Esophagus (tissue), 2 donors: ENCODE results near the gene CATSPERD. TPM values are rescaled to one million over a fixed set of nuclear protein-coding genes. Genes with fewer than 3 reads are reported as not detected.
"Not testable (repeated sequence)": the region's sequence is repeated elsewhere in the genome, so short reads cannot be mapped to it uniquely, and the experiment has no call there.

Source experiments
- H3K27ac ChIP-seq, 2 donors: one replicate each; pipeline ENCODE4 v1.5.1; 2013; ENCODE audit warnings: low read depth in 2 of 2, mild to moderate bottlenecking in 2 of 2, inconsistent platforms in 1 of 2, low read length in 1 of 2, moderate library complexity in 1 of 2
- H3K27me3 ChIP-seq, 2 donors: one replicate each; pipeline ENCODE4 v1.6.1; 2013; ENCODE audit warnings: low read length in 2 of 2, control low read depth in 1 of 2, mild to moderate bottlenecking in 1 of 2; ENCODE audit not compliant: insufficient read depth in 2 of 2, control insufficient read depth in 1 of 2
- H3K36me3 ChIP-seq, 2 donors: one replicate each; pipeline ENCODE4 v1.6.1; 2013; ENCODE audit warnings: low read length in 1 of 2; ENCODE audit not compliant: control insufficient read depth in 2 of 2, insufficient read depth in 2 of 2
- H3K4me1 ChIP-seq, 2 donors: one replicate each; pipeline ENCODE4 v1.6.1; 2013; ENCODE audit warnings: low read length in 1 of 2; ENCODE audit not compliant: control insufficient read depth in 2 of 2, insufficient read depth in 2 of 2
- H3K4me3 ChIP-seq, 2 donors: one replicate each; pipeline ENCODE4 v1.5.1; 2013; ENCODE audit warnings: low read length in 2 of 2, mild to moderate bottlenecking in 2 of 2, low read depth in 1 of 2, moderate library complexity in 1 of 2
- H3K9me3 ChIP-seq, 2 donors: one replicate each; pipeline ENCODE4 v1.6.1; 2013; ENCODE audit warnings: mild to moderate bottlenecking in 2 of 2, low read depth in 1 of 2, low read length in 1 of 2, moderate library complexity in 1 of 2; ENCODE audit not compliant: control insufficient read depth in 2 of 2, insufficient read depth in 1 of 2
- WGBS, 2 donors: extraction: QIAGEN DNeasy Blood & Tissue Kit; methylation state at CpG; one replicate each; pipeline ENCODE4 v1.1.7; 2013; 5-methylcytosine and 5-hydroxymethylcytosine counted together
- polyA plus RNA-seq, 2 donors: library from polyadenylated mRNA; stranded (reverse); fragments of 200-250 nt; gene quantifications; one replicate each; pipeline ENCODE4 v1.2.3, GENCODE V29; 2013
- donor health status: healthy with polysubstance abuse.
- donor health status: Bipolar disorder and iron deficiency.

Gene CATSPERD
- polyA plus RNA-seq, 2 donors = not detected

DNA sequence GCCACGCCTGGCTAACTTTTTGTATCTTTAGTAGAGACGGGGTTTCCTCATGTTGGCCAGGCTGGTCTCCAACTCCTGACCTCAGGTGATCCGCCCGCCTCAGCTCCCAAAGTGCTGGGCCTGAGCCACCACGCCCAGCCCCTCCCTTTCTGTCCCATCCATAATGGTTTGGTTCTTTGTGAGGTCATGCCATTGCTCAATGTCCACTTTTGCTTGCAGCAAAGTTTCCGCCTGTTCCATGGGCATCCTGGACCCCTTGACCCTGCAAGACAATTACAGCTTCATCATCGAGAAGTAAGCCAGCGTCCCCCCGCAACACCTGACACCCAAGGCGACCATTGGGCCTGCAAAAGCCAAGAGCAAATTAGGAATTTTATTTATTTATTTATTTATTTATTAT is 47.5 kb downstream of the CATSPERD start:
- Histone ChIP-seq H3K4me1 (no peaks in the 10 kb centered on the region), H3K9me3 (no peaks in the 10 kb centered on the region), H3K36me3 (no peaks in the 10 kb centered on the region), H3K4me3 (no peak overlapping the region), H3K27me3 (no peaks in the 10 kb centered on the region), H3K27ac (no peak overlapping the region)
- WGBS, 2 donors = 84 to 88% methylated on average over 10 of the region's 10 CpGs

DNA sequence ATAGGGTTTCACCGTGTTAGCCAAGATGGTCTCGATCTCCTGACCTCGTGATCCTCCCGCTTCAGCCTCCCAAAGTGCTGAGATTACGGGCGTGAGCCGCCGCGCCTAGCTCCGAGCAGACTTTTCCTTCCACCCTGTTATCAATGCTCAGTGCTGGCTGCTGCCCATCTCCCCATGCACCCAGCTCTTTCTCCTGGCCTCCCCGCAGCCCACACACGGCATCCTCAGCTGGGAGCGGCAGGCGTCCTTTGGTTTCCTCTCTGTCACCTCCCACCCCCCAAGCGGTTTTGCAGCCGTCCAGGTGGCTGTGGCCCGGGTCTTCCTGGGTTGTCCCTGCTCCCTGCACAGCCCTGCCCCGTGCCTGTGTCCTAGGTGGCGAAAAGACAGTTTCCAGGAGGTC is 52.0 kb downstream of the CATSPERD start:
- Histone ChIP-seq H3K4me3 (no peak overlapping the region), H3K36me3 (no peaks in the 10 kb centered on the region), H3K27ac (no peak overlapping the region), H3K9me3 (no peaks in the 10 kb centered on the region), H3K27me3 (no peaks in the 10 kb centered on the region), H3K4me1 (no peaks in the 10 kb centered on the region)
- 81 to 82% methylated on average over 19 of the region's 19 CpGs for WGBS, 2 donors

DNA sequence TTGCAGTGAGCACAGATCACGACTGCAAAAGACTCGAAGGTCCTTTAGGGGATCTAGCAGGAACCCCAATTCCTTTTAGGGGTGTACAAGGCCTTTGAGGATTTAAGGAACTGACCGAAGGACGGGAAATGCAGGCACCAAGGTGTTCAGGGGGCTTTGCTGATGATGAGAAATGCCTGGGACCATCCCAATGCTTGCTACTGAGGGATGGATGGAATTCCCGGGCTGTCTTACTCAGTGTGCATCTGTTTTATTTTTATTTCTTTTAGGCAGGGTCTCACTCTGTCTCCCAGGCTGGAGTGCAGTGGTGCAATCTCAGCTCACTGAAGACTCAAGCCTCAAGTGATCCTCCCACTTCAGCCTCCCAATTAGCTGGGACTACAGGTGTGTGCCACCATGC is 52.8 kb downstream of the CATSPERD start:
- H3K9me3 ChIP-seq = no peaks in the 10 kb centered on the region
- H3K36me3 ChIP-seq = no peaks in the 10 kb centered on the region
- H3K4me3 ChIP-seq = no peak overlapping the region
- no peaks in the 10 kb centered on the region for H3K27me3 ChIP-seq
- no peak overlapping the region for H3K27ac ChIP-seq
- WGBS, 2 donors = 85 to 92% methylated on average over 5 of the region's 5 CpGs
- H3K4me1 ChIP-seq = no peaks in the 10 kb centered on the region

DNA sequence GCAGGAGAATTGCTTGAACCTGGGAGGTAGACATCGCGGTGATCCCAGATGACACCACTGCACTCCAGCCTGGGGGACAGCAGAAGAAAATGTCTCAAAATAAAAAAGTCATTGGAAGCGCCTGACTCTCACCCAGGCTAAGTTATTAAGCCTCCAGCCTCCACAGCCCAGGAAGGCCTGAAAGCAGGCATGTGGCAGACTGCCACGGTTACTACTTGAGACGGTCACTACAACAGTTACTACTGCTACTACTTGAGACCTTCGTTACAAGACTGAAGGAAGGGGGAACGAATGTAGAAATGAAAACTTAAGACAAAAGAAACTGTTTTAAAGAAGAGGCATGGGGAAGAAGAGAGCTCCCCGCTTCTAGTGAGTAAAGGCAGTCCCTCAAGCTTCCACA is 54.5 kb downstream of the CATSPERD start:
- no peaks in the 10 kb centered on the region for H3K36me3 ChIP-seq
- H3K9me3 ChIP-seq = no peaks in the 10 kb centered on the region
- no peak overlapping the region for H3K27ac ChIP-seq
- H3K4me3 ChIP-seq = no peak overlapping the region
- H3K27me3 ChIP-seq = no peaks in the 10 kb centered on the region
- WGBS, 2 donors = 80% methylated on average over 8 of the region's 8 CpGs
- H3K4me1 ChIP-seq = no peaks in the 10 kb centered on the region

DNA sequence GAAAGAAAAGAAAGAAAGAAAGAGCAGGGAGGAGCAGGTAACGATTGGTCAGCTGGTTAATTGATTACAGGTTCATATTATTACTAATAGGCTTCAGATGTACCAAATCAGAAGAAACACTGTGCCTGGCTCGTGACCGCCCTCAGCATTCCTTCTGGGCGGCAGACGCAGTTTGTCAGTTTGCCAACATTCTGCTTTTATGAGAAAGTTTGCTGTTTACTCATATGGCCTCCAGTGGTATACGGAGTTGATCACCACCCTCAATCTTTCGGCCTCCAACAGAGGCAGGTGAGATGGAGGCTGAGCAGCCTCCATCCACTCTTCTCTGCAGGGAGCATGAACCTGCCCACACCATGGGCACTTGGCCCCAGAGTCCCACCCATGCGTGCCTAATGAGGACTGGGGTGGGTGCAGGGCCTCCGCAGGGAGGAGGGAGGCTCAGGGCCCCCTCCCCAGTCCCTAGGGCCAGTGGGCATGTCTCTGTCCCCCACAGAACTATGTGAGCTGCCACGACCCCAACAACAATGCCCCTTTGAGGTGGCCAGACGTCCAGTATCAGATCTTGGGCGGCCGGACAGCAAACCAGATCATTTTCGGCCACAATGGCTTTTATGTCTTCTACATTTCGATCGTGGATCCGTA is 55.4 kb downstream of the CATSPERD start:
- Histone ChIP-seq H3K4me1 (no peaks in the 10 kb centered on the region), H3K9me3 (no peaks in the 10 kb centered on the region), H3K36me3 (no peaks in the 10 kb centered on the region), H3K27ac (no peak overlapping the region), H3K27me3 (no peaks in the 10 kb centered on the region), H3K4me3 (no peak overlapping the region)
- WGBS, 2 donors = 62 to 65% methylated on average over 17 of the region's 17 CpGs

DNA sequence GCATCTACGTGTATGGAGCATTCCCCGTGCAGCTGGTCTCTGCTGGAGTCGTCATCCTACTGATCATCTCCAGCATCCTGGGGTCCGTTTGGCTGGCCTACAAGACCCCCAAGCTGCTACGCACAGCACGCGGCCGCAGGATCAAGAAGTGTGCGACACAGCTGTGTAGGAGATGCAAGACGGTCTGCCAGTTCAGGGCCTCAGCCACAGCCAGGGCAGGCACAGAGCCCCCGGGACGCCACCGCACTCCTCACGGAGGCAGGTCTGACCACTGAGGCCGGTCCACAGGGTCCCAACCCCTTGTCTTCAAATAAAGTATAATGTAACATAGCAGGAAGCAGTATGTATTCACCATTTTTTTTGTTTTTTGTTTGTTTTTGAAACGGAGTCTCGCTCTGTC is 58.0 kb downstream of the CATSPERD start:
- H3K4me1 ChIP-seq = no peaks in the 10 kb centered on the region
- H3K36me3 ChIP-seq = no peaks in the 10 kb centered on the region
- no peaks in the 10 kb centered on the region for H3K9me3 ChIP-seq
- WGBS, 2 donors = 87% methylated on average over 17 of the region's 17 CpGs
- H3K27ac ChIP-seq = no peak overlapping the region
- no peaks in the 10 kb centered on the region for H3K27me3 ChIP-seq
- H3K4me3 ChIP-seq = no peak overlapping the region

DNA sequence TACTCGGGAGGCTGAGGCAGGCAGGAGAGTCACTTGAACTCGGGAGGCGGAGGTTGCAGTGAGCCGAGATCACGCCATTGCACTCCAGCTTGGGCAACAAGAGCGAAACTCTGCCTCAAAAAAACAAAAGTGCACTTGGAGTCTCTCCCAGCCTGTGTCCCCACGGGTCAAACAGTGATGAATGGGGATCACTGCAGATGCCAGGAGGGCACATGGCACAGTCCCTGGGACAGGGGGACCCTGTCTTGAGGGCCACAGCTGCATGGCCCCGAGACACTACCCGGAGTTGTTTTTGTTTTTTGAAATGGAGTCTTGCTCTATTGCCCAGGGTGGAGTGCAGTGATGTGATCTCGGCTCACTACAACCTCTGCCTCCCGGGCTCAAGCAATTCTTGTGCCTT is 60.5 kb downstream of the CATSPERD start:
- H3K4me1 ChIP-seq, H3K9me3 ChIP-seq, H3K27me3 ChIP-seq, H3K4me3 ChIP-seq, H3K27ac ChIP-seq: not testable (repeated sequence)
- peaks cover 10 to 14% of the 10 kb centered on the region in 2 donors for H3K36me3 ChIP-seq
- WGBS, 2 donors = 75 to 87% methylated on average over 11 of the region's 11 CpGs

DNA sequence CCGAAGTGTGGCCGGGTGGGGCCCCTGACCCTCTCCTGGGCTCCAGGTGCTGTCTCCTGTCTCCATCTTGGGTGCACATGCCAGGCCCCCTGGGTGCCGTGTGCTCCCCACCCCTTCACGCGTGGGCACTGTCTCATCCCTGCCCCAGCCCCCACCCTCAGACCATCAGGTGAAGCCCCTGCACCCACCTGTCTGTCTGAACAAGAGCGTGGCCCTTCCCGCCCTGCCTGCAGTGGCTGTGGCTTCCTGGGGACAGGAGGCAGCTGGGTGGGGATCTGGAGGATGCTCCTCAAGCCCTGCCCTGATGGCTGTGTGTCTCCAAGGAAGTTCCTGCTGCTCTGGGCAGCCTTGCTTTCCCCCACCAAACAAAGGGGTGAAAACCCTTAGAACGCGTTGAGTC is 61.9 kb downstream of the CATSPERD start:
- no peaks in the 10 kb centered on the region for H3K9me3 ChIP-seq
- 80 to 82% methylated on average over 9 of the region's 9 CpGs for WGBS, 2 donors
- no peak overlapping the region for H3K4me3 ChIP-seq
- no peaks in the 10 kb centered on the region for H3K4me1 ChIP-seq
- peaks cover 10 to 28% of the 10 kb centered on the region in 2 donors for H3K36me3 ChIP-seq
- no peaks in the 10 kb centered on the region for H3K27me3 ChIP-seq
- no peak overlapping the region for H3K27ac ChIP-seq

DNA sequence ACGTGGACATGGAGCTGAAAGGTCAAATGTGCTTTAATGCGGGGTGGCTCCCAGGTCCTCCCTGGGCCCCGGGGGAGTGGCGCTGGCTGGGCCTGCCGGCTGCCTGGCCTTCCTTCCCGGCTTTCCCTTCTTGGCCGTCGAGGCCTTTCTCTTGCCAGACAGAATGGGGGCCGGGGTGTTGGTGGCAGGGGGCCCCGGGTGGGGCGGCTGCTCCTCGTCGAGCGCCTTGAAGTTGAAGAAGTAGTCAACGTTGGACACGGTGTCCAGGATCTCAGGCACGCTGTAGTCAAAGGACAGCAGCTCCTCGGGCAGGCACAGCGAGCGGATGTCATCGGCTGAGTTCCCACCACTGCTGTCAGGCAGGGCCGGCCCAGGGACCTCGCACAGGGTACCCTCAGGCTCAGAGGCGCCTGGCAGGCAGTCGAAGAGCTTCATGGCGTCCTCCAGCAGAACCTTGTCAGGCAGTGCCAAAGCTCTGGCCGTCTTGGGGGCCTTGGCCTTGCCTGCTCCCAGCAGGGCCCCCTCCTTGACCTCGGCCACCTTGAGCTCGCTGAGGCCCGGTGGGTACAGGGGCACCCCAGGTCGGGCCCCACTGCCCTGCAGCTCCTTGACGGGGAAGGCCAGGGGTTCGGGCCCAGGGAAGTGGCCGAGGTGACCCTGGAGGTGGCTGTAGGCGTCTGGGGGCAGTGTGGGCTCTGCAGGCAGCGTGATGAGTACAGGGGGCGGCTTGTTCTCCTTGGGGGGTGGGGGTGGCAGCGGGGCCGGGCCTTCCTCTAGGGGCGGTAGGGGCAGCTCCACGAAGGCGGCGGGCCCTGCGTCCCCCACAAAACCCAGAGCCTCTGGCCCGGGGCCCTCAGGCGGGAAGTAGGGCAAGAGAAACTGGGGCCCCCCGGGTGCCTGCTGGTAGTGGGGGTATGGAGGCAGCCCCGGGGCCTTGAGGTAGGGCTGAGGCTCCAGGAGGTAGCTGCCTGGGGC is 62.8 kb downstream of the CATSPERD start:
- Histone ChIP-seq H3K9me3 (no peaks in the 10 kb centered on the region), H3K4me1 (no peaks in the 10 kb centered on the region), H3K4me3 (no peak overlapping the region), H3K27me3 (no peaks in the 10 kb centered on the region), H3K36me3 (peaks cover 17 to 36% of the 10 kb centered on the region in 2 donors), H3K27ac (no peak overlapping the region)
- WGBS, 2 donors = 78 to 82% methylated on average over 46 to 48 of the region's 48 CpGs
